ENCODE data around the gene TUT4.
"Not testable (repeated sequence)": the region's sequence is repeated elsewhere in the genome, so short reads cannot be mapped to it uniquely, and the experiment has no call there.

Gene TUT4, protein sequence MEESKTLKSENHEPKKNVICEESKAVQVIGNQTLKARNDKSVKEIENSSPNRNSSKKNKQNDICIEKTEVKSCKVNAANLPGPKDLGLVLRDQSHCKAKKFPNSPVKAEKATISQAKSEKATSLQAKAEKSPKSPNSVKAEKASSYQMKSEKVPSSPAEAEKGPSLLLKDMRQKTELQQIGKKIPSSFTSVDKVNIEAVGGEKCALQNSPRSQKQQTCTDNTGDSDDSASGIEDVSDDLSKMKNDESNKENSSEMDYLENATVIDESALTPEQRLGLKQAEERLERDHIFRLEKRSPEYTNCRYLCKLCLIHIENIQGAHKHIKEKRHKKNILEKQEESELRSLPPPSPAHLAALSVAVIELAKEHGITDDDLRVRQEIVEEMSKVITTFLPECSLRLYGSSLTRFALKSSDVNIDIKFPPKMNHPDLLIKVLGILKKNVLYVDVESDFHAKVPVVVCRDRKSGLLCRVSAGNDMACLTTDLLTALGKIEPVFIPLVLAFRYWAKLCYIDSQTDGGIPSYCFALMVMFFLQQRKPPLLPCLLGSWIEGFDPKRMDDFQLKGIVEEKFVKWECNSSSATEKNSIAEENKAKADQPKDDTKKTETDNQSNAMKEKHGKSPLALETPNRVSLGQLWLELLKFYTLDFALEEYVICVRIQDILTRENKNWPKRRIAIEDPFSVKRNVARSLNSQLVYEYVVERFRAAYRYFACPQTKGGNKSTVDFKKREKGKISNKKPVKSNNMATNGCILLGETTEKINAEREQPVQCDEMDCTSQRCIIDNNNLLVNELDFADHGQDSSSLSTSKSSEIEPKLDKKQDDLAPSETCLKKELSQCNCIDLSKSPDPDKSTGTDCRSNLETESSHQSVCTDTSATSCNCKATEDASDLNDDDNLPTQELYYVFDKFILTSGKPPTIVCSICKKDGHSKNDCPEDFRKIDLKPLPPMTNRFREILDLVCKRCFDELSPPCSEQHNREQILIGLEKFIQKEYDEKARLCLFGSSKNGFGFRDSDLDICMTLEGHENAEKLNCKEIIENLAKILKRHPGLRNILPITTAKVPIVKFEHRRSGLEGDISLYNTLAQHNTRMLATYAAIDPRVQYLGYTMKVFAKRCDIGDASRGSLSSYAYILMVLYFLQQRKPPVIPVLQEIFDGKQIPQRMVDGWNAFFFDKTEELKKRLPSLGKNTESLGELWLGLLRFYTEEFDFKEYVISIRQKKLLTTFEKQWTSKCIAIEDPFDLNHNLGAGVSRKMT (N-terminal part only)

DNA sequence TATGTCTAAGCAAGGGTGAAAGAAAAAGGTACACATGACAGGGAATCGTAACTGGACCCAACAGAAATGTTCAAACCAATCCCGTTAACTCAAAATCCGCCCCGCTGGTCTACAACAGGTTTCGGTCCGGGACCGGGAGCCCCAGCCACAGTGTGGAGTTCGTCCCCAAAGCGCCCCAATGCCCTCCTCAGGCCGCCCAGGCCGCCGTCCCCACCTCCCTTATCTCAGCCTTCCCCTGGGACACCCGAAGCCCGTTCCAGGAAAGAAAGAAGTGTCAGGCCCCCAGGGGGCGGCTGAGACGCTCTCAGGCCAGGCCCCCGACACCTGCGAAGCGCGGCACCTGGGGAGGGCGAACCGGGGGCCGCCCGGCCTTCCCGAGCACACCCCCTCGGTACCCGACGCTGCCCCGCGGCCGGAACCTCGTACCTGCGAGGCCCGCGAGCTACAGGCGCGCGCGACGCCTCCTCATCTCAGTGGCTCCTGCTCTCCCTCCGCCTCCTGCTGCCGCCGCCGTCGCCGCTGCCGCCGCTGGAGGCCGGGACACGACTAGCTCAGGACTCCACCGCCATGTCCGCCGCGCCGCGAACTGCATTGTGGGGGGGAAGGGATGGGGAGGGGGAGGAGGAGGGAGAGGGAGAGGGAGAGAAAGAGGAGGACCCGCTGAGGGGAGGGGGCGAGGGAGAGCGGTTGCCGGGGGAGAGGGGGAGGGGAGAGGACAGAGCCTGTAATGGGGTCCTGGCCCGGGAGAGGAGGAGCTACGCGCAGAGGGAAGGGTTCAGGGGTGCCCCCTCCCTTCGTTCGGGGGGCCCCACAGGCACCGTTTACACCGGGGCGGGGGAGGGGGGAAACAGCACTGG, at the start of gene TUT4:
TSS of gene TUT4 (minus strand) at position 588 of the 857 bp plus-strand sequence. CDS start 26,812 bp downstream, outside the sequence.
- DNase-seq (ENCODE audit: low read depth in 2 of 2) = peak; percentile 49 to 52

DNA sequence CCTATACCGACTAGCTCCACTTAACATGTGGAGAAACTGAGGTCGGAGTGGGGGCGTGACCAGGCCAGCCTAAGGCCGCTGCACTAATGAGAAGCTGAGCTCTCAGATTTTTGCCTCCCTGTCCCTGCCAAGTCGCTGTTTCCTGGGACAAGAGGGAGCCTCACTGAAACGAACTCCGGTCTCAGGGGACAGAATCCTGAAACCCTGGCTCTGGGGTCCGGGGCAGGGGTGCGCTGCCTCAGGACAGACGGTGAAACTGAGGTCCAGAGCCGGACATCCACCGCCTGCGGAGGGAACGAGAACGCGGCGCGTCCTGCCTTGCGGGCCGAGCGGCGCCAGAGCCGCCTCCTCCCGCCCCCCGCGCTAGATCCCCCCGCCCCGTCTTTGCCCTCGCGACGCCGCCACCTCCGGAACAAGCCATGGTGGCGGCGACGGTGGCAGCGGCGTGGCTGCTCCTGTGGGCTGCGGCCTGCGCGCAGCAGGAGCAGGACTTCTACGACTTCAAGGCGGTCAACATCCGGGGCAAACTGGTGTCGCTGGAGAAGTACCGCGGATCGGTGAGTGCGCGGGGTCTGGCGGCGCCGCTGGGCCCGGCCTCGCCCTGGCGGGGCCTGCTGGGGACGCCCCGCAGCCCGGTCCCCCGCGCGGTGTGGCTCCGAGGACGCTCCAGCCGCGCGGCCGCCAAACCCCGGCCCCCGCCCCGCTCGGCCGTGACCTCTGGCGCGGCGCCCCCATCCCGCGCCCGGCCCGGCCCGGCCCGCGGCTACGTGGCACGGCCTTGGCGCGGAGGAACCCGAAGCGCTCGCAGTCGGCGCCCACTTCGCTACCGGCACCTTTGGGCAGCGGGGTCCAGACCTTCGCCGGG, 49.3 kb upstream of the TUT4 start, which contains the start of gene GPX7:
TSS of gene GPX7 (plus strand) at position 381 of the 865 bp plus-strand sequence. CDS start at position 420, 39 bp downstream.
- peak; percentile 2 to 18 for DNase-seq (ENCODE audit: low read depth in 2 of 2)

DNA sequence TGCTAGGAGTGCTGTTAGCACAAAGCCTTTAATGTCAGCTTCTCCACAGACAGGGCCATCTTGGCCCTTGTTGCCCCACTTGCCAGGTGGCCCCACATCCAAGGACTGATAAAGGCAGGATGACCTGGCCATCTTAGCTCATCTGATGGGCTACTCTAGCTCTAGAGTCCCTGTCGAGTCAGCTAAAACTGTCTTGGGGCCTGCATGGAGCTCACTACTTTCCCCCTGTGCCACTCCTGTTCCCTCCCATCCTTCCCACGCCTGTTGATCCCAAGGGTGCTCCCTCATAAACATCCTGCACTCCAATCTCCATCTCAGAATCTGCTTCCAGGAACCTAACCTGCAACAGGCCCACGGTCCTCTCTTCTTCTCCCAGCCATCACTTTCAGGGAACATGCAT, 48.6 kb upstream of the TUT4 start:
- no peak for DNase-seq (ENCODE audit: low read depth in 2 of 2)

DNA sequence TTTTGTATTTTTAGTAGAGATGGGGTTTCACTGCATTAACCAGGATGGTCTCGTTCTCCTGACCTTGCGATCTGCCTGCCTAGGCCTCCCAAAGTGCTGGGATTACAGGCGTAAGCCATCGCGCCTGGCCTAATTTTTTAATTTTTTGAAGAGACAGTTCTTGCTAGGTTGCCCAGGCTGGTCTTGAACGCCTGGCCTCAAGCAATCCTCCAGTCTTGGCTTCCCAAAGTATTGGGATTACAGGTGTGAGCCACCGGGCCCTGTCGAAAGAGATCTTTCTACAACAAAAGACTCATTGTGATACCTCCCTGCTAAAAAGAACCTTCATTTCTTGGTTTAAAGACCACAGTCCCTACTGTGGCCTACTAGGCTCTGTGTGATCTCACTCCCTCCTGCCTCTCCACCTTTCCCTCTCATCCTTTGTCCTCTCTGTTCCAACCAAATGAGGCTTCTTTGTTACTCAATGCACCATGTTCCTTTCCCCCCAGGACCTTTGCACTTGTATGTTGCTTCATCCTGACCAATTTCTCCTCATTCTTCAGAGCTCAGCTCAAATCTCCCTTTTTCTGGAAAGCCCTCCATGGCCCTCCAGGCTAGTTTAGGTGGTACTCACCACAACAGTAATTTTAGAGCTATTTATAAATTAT, 47.8 kb upstream of the TUT4 start:
- no peak for DNase-seq (ENCODE audit: low read depth in 2 of 2)

DNA sequence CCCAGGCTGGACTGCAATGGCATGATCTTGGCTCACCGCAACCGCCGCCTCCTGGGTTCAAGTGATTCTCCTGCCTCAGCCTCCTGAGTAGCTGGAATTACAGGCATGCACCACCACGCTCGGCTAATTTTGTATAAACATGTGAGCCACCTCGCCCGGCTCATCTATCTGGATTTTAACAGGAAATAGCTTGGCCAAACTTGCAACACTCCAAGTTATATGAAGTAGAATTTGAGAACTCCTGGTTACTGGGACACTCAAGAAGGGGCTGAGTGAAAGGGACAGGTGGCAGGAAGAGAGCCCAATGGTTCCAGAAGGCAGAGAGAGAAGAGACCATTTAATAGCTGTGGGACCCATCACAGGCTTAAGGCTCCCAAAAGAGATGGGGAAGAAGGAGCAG, 46.3 kb upstream of the TUT4 start:
- DNase-seq (ENCODE audit: low read depth in 2 of 2) = no peak

DNA sequence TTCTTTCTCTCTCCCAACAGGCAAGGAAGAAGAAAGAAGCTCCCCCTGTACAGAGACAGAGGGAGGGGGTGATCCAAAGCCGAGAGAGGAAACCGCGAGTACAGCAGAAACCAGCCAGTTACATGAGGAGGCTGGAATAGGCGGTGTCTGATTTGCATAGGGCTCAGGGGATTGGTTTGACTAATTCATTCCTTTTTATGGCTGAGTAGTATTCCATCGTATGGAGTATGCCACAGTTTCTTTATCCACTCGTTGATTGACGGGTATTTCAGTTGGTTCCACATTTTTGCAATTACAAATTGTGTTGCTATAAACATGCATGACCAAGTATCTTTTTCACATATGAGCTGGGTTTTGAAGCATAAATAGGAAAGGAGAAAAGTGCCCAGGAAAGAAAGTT, 45.8 kb upstream of the TUT4 start:
- DNase-seq (ENCODE audit: low read depth in 2 of 2) = no peak

DNA sequence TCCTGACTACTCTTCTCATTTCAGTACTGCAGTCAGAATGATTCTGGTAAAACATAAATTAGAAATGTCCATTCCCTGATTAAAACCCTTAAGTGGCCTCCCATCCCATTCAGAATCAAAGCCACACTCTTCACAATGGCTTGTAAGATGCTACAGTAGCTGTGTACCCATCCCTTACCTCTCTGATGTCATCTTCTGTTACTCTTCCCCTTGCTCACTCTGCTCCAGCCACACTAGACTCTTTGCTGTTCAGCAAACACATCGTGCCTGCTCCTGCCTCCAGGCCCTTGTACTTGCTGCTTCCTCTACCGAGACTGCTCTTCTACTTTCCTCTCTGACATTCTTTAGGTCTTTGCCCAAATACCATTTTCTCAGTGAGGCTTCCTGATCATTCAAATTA, 45.0 kb upstream of the TUT4 start:
- no peak for DNase-seq (ENCODE audit: low read depth in 2 of 2)

DNA sequence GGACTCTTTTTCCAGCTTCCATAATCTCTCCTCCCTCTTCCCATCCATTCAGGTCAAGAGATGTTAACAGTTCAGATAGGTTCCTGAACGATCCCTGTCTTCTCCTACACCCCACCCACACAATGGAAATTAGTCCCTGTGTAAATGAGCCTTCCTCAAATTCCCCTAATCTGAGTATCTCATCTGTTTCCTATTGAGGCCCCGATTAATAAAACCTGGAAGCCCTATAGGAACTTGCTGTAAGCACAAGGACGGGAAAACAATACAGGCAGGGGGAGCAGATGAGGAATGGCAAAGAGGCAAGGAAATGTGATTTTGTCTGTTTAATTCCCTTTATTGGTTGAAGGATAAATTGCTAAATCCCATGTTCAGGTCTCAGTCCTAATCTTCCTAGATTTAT, 42.2 kb upstream of the TUT4 start:
- DNase-seq (ENCODE audit: low read depth in 2 of 2) = no peak

DNA sequence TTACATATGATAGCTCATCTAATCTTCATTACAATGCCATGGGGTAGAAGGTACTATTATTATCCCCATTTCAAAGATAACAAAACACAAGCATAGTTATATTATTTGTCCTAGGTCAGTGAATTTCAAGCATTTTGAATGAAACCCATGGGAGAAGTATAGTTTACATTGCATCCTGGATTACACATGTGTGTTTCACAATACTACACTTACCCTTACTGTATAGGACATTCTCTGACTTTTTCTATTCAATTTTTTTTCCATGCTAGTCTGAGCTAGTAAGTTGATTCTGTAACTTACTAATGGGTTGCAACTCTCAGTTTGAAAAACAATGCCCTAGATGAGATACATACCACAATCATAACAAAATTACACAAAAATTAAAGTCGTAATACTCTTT, 40.6 kb upstream of the TUT4 start:
- DNase-seq (ENCODE audit: low read depth in 2 of 2) = no peak

DNA sequence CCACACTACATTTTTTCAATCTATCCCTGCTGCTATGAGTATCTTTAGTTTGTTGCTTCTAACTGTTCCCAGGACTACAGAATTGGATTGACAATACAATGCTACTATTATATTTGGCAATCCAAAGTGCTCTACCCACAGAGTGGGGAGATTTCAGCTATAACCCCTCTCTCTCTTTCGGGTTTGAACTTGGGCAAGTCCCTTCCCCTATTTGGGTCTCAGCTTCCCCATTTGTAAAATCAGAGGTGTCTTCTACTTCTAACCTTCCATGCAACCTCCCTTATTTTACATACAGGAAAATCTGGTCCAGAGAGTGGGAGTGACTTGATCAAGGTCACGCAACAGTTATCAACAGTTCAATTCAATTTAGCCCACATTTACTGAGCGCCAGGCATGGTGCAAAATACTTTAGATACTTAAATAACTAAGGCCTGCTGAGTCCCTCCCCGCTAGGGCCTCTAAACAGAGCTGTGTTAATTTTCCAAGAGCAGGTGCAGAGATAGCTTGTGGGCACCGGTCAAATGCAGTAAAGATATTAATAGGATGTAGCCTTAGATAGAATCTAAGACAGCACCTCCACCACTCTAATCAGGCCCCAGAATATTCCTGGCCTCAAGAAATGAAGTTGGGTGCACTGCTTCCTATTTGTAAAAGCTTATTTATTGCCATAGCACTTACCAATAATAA, 39.9 kb upstream of the TUT4 start:
- DNase-seq (ENCODE audit: low read depth in 2 of 2) = no peak

DNA sequence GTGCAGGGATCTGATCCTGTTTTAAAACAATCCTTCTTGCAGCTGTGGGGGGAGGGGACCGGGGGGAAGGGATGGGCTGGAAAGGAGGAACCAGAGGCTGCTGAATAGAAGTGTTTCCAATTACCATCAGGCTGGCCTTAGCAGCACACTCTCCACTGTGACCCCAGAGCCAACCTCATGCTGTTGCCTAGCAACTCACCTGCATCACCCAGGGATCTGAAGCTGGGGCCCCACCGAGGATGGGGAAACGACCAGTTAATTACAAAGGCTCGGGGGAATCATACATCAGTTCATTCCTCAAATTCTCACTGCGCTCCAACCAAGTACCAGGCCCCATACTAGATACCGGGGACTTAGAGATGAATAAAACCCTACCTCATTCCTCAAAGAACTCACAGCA, 37.4 kb upstream of the TUT4 start:
- no peak for DNase-seq (ENCODE audit: low read depth in 2 of 2)

DNA sequence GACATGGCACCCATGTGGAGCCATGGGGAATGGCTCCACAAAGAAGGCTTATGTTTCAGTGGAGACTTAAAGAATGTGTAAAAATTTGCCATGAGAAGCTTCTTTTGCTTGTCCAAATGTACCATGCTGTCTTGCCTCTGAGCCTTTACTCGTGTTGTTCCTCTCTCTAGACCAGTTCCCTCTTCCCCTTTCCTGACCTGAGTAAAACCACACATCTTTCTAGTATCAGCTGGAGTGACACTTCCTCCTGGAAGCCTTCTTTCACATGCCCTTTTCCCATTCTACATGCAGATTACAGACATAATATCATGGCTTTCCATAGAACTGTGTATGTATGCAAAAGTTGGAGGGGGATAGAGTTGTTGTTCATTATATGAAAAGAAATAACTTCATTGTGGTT, 35.6 kb upstream of the TUT4 start:
- no peak for DNase-seq (ENCODE audit: low read depth in 2 of 2)

DNA sequence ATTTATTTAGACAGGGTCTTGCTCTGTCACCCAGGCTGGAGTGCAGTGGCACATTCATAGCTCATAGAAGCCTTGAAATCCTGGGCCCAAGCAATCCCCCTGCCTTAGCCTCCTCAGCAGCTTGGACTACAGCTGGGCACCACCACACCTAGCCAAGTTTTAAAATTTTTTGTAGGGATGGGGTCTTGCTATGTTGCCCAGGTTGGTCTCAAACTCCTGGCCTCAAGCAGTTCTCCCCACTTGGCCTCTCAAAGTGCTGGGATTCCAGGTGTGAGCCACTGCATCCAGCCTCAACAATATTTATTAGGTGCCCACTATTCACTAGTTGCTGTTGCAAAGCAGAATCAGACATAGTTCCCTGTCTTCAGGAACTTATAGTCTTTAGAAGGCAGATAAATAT, 35.1 kb upstream of the TUT4 start:
- DNase-seq (ENCODE audit: low read depth in 2 of 2) = no peak

DNA sequence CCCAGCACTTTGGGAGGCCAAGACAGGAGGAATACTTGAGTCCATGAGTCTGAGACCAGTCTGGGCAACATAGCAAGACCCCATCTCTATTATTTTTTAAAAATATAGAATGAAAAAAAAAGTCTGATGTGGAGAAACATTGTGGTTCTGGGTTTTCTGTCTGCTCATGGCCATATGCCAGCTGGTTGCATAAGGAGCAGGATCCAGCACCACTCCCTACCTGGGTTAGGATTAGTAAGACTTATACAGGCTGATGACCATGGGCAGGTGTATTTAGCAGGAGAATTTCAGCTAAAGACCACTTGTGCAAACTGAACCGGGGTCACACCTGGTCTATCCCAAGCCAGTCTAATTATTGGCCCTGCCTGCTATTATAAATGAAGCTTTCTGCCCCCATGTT, 32.6 kb upstream of the TUT4 start:
- no peak for DNase-seq (ENCODE audit: low read depth in 2 of 2)

DNA sequence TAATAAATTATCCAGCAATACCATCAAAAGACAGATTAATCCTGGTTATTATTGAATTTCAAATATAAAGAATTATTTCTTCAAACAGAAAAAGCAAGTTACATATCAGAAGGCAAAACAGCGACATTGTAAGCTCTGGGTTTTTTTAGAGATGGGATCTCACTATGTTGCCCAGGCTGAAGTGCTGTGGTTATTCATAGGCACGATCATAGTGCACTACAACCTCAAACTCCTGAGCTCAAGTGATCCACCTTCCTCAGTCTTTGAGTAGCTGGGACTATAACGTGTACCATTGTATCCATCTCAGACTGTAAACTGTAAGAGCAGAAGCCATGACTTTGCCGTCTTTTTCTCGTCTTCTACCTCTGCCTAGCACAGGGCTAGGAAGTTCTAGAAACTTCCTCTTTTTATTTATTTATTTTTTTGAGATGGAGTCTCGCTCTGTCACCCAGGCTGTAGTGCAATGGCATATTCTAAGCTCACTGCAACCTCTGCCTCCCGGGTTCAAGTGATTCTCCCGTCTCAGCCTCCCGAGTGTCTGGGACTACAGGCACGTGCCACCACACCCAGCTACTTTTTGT, 29.3 kb upstream of the TUT4 start:
- DNase-seq (ENCODE audit: low read depth in 2 of 2) = no peak

DNA sequence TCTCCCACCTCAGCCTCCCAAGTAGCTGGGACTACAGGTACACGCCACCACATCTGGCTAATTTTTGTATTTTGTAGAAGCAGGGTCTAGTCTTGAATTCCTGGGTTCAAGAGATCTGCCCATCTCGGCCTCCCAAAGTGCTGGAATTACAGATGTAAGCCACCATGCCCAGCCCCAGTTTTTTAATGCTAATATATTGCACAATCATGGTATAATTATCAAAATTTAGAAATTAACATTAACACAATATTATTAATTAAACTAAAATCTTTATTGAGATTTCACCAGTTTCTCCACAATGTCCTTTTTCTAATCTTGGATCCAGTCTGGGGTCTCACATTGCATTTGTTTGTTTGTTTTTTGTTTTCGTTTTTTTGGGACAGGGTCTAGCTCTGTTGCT, 27.4 kb upstream of the TUT4 start:
- DNase-seq (ENCODE audit: low read depth in 2 of 2) = no peak

DNA sequence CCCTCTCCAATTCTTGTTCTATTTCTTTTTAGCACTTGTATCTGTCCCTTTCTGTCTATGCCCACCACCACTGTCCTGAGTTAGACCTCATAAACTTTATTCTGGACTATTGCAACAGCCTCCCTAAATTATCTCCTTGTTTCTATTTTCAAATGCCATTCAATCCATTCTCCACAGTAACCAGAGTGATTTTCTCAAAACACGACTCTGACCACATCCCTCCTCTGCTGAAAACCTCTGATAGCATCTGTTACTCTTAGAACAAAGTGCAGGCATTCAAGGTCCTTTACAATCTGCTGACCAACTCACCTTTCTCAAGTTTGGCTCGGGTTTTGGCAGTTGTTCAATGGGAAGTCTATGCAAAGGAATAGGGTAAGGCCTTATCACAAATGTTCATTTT, 26.5 kb upstream of the TUT4 start:
- DNase-seq (ENCODE audit: low read depth in 2 of 2) = no peak

DNA sequence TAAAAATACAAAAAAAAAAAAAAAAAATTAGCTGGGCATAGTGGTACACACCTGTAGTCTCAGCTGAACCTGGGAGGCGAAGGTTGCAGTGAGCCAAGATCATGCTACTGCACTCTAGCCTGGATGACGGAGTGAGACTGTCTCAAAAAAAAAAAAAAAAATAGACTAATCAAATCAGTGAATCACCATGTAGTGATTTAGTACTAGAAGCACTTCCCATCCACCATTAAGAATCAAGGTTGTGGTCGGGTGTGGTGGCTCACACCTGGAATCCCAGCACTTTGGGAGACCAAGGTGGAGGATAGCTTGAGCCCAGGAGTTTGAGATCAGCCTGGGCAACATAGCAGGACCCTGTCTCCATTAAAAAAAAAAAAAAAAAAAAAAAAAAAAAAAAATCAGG, 25.2 kb upstream of the TUT4 start:
- not testable (repeated sequence) for DNase-seq (ENCODE audit: low read depth in 2 of 2)

DNA sequence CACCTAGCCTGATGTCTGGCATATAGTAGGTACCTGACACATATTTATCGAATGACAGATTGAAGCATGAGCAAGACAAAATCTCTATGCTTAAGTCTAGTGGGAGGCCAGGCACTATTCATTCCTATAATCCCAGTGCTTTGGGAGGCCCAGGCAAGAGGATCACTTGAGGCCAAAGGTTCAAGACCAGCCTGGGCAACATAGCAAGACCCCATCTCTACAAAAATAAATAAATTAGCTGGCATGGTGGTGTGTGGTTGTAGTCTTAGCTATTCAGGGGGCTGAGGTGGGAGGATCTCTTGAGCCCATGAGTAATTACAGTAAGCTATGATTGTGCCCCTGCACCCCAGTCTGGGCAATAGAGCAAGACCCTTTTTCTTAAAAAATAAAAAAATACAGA, 23.2 kb upstream of the TUT4 start:
- DNase-seq (ENCODE audit: low read depth in 2 of 2) = no peak
